NCI-H187 (cell line): Measurements from ENCODE around the gene MFSD2B.

Source experiments
- DNase-seq, 2 experiments: peaks; one replicate each; lab custom pipeline; 2025; lab: John Stamatoyannopoulos, UW

MFSD2B gene

DNA sequence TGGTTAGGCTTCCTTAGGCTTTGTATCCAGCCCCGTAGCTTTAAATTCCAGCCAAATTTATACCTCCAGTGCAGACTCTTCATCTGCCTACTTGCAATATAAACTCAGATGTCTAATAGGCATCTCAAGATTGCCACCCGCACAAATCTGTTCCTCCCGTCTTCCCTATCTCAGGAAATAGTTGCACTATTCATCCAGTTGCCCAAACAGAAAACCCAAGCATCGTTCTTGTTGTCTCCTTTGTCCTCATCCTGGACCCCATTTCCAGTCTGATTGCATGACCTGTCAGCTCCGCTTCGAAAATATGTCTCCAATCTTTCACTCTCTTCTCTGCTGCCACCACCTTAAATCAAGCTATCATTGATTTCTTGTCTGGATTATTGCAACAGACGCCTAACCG is 41.9 kb downstream of the MFSD2B start:
- no peak for DNase-seq

DNA sequence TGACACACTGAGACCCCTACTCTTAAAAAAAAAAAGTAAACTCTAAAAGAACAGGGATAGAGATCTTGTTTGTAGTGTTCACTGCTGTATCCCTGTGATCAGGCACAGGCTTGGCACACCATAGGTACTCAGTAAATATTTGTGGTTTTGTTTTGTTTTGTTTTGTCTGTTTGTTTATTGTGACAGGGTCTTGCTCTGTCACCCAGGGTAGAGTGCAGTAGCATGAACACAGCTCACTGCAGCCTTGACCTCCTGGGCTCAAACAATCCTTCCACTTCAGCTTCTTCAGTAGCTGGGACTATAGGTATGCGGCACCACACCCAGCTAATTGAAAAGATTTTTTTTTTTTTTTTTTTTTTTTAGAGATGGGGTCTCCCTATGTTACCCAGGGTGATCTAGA is 43.1 kb downstream of the MFSD2B start:
- no peak for DNase-seq

DNA sequence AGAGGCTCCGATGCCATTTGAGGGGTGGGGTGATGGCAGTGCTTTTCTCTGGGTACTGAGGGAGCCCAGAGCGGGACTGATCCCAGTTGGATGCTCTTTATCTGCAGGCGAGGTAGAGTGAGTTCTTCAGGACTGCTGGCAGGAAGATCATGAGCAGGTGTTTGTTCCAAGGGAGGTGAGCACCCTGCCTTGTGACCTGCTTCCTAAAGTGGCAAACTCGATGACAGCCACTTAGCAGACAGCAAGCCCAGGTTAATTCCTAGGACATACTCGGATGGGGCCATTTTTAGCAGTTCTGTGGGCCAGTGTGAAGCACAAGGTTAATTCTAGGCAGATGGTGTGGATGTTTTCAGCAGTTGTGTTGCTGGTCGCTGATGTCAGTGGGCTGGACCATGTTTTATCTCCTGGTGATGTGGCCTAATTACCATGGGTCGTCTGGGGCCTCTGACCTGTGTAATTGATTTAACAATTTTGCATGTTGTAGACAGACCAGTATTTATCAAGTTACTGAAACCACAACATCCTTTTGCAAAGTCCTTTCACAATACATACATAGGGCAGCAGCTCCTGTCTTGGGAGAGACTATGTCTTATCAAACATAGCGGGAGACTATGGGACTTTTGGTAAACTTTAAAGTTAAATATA is 44.6 kb downstream of the MFSD2B start:
- no peak for DNase-seq

DNA sequence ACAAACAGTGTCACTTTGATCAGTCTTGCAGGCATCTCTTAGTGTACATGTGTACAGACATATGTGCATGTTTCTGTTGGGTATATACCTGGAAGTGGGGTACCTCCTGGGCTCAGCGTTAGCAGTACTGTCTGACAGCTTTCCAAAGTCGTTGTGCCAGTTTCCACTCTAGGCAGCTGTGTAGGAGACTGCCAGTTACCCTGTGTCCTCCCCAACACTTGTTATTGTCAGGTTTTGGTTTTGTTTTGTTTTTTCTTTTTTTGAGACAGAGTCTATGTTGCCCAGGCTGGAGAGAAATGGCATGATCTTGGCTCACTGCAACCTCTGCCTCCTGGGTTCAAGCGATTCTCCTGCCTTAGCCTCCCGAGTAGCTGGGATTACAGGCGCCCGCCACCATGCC is 45.9 kb downstream of the MFSD2B start:
- no peak for DNase-seq

DNA sequence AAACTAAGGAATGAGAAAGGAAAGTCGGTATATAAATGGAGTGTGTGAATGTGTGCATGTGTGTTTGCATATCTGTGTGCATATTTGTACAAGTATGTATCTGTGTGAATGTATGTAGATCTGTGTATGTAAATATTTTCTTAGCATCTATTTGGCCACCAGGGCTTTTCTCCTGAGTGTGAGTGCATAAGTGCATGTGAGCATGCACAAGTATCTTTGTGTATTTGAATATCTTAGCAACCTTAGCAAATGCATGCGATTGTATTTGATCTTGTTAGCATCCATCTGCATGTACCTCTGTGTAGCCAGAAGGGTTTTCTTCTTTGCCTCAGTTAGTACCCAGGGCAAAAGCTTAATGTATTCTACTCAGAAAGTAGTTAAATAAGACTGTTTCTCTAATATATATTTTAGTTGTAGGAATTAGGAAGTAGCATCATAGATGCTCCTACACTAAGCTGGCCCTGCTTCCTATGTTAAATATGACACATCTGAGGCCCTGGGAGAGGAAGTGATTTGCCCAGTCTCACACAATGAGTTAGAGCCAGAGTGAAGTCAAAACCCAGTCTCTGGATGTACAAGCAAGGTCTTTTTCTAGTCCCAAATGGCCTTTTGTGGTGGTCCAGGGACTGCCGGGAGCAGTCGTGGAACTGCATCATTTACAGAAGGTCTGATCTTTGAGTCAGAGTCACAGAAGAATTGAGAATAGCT is 48.8 kb downstream of the MFSD2B start:
- no peak for DNase-seq

DNA sequence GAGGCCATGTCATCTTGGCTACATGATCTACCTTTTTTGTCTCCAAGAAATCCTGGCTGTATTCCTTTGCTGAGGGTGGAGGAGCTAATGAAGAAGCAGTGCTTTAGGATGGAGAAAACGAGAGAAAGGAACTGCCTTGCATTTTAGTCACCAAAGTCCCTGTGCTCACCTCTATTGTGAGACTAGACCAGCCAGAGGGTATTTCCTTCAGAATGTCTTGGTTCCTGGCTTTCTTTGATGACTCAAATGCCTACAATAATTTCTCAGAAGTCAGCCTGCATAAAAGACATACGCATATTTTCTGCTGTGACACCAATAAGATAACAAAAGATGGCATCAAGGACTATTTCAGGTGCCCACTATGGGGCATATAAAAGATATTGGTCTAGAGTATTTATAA is 55.5 kb downstream of the MFSD2B start:
- no peak for DNase-seq

DNA sequence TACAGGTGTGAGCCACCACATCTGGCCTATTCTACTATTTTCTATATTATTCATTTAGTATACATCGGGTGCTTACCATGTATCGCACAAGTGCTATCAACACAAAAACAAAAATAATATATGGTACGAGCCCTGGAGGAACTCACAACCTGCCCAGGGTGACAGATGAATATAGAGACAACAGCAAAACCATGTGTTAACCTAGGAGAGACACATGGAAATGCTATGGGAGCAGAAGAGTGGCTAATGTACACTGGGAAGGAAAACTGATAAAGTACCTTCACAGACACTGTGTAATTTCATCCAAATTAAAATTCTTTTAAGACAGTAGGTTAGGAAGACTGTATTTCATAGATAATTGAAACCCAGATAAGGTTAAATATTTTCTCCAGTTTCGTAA is 62.4 kb downstream of the MFSD2B start:
- no peak for DNase-seq

DNA sequence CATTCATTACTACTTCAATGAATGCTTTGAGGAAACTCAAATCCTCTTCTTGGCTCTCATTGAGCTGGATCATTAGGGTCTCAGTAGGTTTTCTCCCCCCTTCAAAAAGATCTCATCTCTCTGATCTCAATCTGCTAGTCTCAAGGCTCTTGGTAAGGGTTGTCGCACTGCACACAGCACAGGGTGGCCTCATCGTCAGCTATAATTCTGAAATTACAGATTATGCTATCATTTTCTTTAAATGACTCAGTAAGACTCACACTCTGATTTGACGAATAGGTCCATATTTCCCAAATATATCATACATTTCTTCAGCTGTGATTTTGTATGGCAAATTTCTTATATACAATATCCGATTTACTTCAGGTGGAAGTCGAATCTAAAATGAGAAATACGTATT is 63.9 kb downstream of the MFSD2B start:
- no peak for DNase-seq

DNA sequence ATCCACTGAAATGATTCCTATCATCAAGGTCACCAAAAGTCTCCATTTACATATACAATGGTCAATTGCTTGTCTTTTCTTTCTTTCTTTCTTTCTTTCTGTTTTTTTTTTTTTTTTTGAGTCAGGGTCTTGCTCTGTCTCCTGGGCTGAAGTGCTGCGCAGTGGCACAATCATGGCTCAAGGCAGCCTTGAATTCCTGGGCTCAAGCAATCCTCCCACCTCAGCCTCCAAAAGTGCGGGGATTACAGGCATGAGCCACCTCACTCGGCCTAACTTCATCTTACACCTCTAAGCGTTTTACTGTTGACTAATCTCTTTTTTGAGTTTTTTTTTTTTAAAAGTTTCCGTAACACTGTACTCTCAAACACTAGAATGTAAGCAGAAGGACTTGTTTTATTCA is 65.4 kb downstream of the MFSD2B start:
- no peak for DNase-seq
